Inferior parietal cortex (tissue), 1 donor: ENCODE data around the gene PMFBP1.

Source experiments
- DNase-seq: peaks from one replicate; pipeline ENCODE4 v3.0.0-alpha.2; 2016; ENCODE audit errors: extremely low spot score

PMFBP1 gene

DNA sequence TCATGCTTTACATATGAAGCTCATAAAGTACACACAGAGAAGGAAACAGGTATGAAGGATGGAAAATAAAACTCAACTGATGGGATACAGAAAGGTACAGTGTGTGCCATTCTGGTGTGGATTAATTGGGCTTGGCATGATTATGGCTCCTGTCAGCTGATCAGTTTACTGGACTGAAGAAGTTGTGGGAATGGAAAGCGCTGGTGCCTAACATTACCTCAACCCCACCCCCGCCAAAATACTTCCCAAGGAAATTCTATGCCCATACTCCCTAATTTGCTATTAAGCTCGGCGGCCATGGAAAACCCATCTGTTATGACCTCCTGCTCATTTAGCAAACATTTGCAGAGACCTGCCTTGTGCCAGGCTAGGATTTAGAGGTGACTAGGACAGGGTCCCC is 16.6 kb upstream of the PMFBP1 start:
- DNase-seq = no peak

DNA sequence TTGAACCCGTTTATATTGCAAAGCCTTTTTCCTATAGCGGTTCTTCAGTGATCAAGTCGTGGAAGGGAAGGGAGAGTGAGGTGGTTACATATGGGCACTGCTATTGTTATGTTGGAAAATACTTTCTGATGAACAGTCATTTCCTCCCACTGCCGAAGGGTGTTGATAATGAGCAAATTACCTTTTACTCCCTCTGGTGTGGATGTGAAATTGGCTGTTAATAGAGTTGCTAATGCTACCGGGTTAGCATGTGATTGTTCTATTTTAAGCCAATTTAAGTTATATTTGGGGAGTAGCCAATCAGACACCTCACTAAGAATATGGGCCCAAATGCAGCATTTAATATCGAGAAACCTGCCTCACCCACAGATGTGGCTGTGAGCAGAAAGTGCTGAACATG is 15.6 kb upstream of the PMFBP1 start:
- no peak for DNase-seq

DNA sequence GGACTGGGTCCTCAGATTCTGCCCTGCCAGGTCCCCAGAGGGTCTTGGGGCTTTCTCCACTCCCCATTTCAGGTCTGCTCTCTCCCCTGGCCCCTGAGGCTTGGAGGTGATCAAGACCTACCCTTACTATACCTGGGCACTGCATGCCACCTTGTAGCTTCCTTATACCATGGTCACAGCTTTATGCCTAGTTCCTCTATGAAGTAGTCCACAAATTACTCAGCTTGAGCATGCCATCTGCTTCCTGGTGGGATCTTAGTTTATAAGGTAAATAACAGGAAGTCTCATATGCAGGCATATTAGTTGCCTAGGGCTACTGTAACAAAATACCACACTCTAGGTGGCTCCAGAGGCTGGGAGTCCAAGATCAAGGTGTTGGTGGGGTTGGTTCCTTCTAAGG is 11.0 kb upstream of the PMFBP1 start:
- no peak for DNase-seq

DNA sequence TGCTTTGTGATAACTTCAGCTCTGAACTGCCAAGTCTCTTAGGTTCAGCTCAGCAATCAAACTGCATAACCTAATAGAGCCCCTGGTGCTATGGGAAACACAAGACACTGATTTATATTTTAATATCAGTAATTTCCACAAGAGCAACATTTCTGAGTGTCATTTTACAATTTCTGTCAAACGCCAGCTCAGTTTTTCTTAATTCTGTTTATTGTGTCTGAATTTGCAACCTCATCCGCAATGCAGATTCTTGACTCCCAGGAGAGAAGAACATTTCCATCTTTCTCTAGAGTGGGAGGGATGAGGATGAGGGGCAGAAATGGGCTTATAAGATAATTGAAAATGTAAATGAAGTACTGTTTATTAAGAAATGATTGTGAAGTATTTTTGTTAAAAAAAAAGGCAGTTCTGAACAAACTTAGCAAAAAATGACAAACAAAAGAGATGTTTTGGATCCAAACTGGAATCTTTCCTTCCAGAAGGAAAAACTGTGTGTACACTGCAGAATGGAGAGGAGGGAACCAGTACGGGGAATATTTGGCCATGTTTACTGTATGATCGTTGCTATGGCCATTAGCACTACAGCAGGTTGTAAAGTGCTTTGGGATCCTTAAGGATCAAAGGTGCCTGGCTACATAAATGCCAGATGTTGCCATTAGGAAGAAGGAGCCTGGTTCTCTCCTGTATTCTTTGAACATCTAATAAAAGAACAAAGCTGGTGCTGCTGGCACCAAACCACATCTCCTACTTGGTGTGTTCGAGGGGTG is 7.4 kb upstream of the PMFBP1 start:
- no peak for DNase-seq

DNA sequence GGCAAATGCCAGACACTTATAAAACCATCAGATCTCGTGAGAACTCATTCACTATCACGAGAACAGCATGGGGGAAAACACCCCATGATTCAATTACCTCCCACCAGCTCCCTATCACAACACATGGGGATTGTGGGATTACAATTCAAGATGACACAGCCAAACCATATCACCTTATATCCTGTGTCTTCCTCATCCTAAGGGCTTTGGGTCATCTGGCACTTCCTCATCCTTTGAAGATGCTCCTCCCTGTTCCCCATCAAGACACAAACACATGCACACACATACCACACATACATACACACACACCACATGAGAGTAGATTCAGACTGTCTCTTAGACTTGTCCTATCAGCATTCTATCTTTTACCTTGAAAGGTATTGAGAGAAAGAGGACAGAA is 2.8 kb upstream of the PMFBP1 start:
- DNase-seq = no peak

DNA sequence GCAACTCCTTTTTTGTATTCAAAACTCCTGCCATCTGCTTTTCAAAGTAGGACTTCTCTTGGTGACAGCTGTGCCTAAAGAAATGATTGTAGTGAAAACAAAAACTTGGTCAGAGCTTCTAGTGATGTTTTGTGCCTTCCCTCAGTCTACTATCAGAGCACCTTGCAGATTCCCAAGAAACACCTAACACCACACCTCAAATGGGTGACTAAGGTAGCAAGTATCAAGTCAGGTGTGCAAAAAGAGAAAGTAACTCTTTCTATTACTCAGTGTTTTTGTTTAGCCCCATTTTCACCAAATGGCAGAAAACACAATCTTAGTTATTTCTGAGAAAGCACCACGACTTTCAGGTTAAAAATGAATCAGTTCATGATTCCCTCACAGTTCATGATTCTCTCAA is 2.0 kb upstream of the PMFBP1 start:
- DNase-seq = peak; percentile 7

DNA sequence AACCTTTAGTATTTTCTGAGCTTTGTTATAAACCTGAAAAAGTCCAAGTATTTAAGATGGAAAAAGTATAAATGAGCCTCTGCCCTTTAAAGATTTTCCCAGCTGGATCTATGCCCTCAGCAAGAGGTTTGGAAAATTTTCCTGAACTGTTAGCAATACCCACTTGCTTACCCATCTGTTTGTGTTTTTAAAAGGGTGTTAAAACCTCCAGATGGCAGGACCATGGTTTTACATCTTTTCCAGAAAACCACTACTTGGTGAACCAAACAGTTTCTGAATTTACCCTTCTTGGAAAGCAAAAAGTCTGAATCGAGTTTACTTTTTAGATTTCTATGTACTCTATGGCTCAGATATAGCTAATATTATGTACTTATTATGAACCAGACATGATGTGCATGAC is 719 bp downstream of the PMFBP1 start:
- DNase-seq = peak; percentile 45

DNA sequence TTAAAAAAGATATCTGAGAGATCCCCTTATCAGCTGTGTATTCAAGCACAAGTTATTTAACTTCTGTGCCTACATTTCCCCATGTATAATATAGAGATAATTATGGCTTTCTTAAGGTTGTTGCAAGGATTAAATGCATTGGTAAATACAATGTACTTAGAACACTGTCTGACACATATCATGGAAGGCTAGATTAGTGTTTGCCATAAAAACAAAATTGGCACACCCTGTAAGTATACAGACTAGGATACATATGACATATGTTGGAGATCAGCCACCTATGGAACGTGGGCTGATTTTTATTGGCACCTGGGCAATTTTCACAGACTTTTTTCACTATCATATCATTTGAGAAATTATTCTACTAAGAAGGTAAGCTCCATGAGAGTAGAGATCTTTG is 2.2 kb downstream of the PMFBP1 start:
- no peak for DNase-seq

DNA sequence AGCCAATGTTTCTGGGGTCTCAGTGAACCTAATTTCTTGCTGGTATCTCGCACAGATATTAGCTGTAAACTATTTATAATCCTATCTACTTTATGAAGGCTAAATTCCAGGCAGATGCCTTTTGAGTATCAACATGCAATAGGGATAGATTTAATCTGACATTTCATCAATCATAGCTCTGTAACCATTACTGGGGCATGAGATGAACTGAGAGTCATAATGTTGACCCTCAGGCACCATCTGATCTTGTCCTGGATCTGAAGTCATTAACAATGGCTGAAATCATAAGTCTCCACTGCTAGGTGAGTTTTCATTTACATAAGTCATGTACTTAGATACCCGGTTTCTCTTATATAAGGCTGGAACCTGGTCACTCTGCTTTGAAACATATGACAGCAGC is 3.6 kb downstream of the PMFBP1 start:
- DNase-seq = no peak

DNA sequence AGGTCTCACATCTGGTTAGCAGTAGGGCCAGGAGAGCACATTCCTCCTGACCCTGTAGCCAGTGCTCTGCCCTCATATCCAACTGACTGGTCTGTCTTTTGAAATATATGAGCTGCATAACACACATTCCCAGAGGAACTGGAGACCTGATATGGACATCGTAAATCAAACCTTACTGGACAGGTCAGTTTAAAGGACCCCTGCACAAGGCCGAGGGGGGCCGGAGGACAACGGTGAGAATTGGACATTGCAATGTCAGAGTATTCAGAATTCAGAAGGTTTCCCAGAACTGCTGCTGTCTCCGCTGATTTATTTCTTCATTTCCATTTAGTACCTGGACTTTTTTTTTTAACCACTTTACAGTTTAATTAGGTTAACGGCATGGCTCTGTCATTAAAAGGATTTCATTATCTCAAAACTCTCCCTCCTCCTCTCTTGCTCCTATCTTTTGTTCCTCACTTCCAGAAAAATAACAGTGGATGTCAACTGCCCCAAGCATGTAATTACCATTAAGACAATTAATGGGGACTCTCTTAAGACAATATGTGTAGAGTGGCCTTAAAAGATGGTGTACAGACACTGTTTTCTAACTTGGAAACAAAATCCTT is 4.9 kb downstream of the PMFBP1 start:
- DNase-seq = no peak

DNA sequence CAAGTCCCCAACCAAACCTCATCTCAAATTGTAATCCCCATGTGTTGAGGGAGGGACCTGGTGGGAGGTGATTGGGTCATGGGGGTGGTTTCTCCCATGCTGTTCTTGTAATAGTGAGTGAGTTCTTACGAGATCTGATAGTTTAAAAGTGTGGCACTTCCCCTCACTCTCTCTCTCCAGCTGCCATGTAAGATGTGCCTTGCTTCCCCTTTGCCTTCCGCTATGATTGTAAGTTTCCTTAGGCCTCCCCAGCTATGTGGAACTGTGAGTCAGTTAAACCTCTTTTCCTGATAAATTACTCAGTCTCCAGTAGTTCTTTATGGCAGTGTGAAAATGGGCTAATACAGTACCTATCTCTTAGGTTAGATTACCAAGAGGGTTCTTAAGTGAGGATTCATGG is 5.8 kb downstream of the PMFBP1 start:
- DNase-seq = no peak

DNA sequence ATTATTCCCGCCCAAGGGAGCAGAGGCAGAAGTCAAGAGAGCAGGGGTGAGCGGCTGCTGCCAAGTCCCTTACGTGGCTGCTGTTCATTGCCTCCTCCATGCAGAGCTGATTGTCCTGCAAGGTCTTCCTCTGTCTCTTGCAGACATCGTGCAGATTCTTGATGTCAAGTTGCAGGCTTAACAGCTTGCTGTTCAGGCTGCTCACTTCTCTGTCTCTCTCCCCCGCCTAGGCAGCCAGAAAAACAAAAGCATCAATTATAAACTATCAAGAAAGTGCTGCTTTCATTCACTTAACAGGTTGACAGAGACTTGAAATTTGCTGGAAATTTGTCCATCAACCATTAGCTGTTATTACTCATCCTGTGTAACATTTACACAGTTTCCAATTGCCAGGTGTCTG is 7.3 kb downstream of the PMFBP1 start:
- no peak for DNase-seq

DNA sequence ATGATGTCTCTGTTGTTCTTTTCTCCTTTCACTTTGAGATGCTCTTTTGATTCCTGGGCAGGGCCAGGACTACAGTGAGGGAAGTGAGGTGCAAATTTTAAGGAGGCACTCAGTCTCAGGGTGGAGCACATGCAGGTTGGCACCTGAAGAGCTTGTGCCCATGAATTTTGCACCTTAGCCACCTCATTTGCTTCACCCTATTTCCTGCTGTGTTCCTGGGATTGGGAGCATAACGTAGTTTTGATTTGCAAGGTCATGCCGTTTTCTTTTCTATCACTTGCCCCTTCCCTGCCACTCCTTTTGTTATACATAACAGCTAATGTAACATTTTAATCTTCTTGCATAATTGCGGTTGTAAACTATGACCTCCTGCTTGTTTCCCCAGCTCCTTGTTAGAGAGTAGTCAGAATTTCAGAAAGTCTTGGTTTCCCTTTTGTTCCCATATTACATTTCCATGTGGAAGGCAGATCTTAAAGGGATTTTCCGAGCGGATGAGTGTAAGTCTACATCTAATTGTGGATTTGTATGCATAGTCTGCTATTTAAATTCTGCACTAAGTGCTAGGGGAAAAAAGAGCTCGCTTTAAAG is 9.8 kb downstream of the PMFBP1 start:
- DNase-seq = no peak

DNA sequence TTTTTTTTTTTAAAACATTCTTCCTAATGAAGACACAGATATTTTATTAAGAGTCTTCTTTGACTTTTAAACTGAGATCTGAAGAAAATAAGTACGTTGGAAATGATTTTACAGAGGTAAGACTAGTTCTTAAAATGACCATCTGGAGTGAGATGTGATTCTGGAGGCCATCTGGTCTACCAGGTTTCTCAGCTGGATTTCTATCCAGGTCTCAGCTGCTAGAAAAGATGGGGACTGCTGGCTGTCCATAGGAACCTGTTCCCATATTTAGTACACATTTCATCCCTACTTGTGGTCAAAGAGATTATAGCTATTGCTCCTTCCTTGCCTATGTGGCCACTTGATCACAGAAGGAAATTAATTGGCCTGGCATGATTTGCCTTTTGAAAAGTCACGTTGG is 12.2 kb downstream of the PMFBP1 start:
- no peak for DNase-seq

DNA sequence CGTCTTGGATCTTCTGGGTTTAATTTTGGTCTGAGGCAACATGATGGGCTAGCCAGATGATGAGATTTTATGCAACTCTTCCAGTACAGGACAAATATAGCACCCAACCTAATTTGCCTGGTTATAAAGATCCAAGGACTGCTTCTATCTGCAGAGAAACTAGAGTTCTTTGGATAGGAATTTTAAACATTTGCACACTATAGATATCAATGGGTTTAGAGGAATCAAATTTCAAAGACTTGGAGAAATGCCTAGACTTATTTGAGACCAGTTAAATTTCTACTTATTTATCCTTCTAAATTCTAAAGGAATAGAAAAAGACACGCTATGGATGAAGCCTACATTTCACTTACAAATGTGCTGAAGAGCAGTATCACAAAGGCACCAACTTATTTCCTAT is 12.6 kb downstream of the PMFBP1 start:
- DNase-seq = no peak

DNA sequence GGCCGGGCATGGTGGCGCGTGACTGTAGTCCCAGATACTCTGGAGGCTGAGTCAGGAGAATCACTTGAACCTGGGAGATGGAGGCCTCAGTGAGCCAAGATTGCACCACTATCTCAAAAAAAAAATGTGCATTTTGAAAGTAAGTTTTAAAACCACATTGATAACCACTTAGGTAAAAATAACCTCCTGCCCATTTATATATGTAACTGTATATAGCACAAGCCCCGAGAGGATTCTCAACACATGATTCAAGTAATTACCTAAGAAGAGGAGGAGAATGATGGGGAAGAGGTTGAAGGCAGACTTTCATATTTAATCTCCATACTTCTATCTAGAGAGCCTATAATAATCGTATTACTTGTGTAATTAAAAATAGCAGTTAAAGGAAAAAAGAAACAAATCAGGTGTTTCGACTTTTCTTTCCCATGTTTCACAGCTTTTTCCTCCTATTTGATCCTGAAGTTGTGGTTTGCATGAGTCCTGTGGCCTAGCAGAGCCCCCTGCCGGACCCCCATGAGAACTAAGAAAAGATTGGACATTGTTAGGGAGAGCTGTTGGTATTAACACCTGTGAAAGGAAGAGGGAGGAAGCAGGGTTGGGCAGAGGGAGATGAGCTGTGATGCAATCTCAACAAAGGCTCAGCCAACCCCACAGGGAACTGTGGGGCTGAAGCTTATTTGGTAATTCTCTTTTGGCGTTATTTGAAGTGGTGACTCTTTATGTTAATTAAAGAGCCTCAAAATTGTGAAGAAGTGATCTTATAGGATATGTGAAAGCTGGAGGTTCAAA is 22.1 kb downstream of the PMFBP1 start:
- no peak for DNase-seq

DNA sequence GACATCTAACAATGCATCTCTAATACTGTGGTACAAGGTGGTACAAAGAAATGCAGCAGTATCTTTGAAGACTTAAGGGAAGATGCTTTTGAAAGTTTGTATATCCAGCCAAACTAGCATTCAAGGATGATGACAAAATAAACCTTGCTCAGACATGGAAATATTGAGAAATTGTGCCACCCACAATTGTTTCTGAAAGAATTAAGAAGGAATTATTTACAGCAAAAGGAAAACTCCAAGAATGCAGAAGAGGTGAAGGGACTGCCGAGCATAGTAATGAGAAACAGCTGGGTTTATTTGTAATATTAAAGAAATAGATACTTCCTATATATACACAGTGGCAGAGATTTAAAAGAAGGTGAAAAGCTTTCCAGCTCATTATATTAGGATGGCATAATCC is 29.5 kb downstream of the PMFBP1 start:
- no peak for DNase-seq

DNA sequence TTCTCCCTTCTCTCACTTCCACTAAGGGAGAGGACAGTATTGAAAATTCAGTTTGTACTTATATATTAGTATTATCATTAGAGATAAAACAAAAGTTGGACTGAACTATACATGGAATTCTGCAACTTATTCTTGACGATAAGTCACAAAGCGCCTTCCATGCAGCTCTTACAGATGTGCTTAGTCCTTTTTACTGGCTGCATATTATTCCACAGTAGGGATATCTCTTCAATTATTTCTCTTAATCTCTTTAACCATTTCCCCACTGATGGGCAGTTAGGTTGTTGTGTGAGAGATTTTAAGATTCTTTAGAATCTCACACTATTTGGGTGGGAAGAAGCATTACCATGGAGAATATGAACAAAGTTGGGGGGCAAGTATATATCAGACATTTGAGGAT is 32.0 kb downstream of the PMFBP1 start:
- DNase-seq = no peak

DNA sequence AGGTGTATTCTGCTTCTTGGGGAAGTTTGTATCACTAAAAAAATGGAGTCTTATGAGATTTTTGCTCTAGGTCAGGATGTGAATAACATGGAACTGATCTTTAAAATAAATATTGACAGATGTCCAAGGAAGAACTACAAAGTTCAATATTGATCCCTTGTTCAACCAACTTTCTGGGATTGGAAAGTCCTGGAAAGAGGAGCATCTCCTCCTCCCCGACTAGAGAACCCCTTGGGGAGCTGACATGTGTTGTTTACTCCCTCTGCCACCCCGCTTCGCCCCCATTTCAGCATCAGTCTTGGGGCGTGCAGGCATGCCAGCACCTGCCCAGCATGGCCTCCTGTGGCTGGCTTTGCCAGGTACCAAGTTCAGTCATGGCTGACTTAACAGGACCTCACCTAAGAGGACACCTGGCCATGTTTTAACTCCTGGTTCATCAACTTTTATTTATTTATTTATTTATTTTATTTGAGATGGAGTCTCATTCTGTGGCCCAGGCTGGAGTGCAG is 33.8 kb downstream of the PMFBP1 start:
- no peak for DNase-seq

DNA sequence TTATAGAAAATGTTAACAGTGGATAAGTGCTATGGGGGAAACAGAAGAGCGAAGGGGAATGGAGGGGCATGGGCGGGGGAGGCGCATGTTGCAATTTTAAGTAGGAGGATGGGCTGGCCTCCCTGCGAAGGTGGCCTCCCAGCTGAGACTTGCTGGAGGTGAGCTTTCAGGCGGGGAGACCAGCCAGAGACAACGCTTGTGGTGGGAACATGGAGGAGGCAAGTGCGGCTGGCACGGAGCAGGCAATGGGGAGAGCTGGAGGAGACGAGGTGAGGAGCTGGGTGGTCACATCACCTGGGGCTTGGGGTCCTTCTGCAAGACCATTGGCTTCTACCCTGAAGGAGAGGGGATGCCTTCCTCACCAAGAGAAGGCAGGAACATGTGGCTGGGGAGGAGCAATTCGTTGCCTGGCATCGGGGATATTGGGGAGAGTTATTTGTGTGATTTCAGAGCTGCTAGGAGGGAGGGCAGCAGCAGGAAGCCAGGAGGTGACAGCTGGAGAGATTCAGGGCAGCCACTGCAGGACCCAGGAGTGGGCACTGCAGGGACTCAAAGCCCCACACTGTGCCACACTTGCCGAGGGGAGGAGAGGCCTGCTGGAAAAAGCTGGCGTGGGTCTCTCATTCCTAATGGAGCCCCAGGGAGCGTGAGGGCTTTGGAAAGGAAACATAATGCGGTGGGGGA is 34.4 kb downstream of the PMFBP1 start:
- no peak for DNase-seq

DNA sequence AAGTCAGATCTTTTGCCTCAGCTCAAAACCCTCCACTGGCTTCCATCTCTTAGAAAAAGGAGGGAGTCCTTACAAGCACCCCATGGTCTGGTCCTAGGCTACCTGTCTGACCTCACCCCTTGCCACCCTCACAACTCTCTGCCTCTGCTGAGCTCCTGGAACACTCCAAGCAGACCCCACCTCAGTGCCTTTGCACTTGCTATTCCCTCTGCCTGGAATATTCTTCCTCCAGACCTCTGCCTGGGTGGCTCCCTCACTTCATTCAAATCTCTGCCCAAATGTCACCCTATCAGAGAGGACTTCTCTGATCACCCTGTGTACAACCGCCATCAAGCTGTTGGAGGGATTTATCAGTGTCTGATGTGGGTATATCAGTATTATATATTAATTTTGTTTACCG is 37.4 kb downstream of the PMFBP1 start:
- no peak for DNase-seq

DNA sequence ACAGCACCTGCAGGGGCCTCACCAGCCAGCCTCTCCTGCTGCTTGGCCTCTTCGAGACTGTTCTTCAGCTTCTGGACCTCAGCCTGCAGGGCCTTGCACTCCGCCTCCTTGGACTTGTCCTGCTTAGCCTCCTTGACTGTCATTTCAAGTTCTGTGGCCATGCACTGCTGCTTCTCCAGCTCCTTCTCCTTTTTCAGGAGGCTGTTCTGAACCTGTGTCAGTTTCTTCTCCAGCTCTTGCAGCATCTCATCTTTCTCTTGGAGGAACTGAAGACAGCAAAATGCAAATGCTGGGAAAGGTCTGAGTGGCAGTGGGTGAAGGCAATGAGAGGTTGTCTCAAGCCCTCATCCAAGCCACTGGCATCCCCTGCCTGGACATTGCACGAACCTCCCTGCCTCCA is 39.2 kb downstream of the PMFBP1 start:
- no peak for DNase-seq
